Gastroesophageal sphincter (tissue), 4 donors: ENCODE results near the gene ENC1. TPM values are rescaled to one million over a fixed set of nuclear protein-coding genes. Genes with fewer than 3 reads are reported as not detected.

Experiments
- ATAC-seq: fragments of 150-250 bp; one replicate; pipeline ENCODE4 v1.9.1; 2016; ENCODE audit warnings: mild to moderate bottlenecking, moderate library complexity
- H3K27ac ChIP-seq, 4 donors: fragments of 200-600 bp; sonication (generic) in 3 of 4; 1 replicate in 3 of 4; 2 replicates in 1 of 4; pipeline ENCODE4 v1.5.1; 2016 to 2019
- H3K27me3 ChIP-seq: fragments of 200-600 bp; sonication (generic); one replicate; pipeline ENCODE4 v1.5.1; 2019
- H3K36me3 ChIP-seq, 2 donors: fragments of 200-600 bp; sonication (generic); one replicate each; pipeline ENCODE4 v1.5.1; 2019; ENCODE audit warnings: control low read depth in 1 of 2
- H3K4me1 ChIP-seq, 3 donors: fragments of 200-600 bp; sonication (generic); 1 replicate in 2 of 3; 2 replicates in 1 of 3; pipeline ENCODE4 v1.5.1; 2016 to 2019; ENCODE audit warnings: control low read depth in 2 of 3
- H3K4me3 ChIP-seq, 2 donors: fragments of 200-600 bp; sonication (generic); one replicate each; pipeline ENCODE4 v1.5.1; 2019; ENCODE audit warnings: mild to moderate bottlenecking in 1 of 2, moderate library complexity in 1 of 2
- H3K9me3 ChIP-seq, 3 donors: fragments of 200-600 bp; sonication (generic); one replicate each; pipeline ENCODE4 v1.5.1; 2017 to 2019; ENCODE audit warnings: control low read depth in 2 of 3
- EP300 ChIP-seq: sonication (generic); formaldehyde crosslinking; IDR thresholded peaks from one replicate; pipeline ENCODE4 v1.6.1; 2017; ENCODE audit warnings: antibody characterized with exemption, mild to moderate bottlenecking
- POLR2A ChIP-seq, 2 donors: fragments of 450-650 bp; IDR thresholded peaks; one replicate each; pipeline ENCODE4 v1.6.1; 2017; ENCODE audit warnings: antibody characterized with exemption in 2 of 2, mild to moderate bottlenecking in 2 of 2, moderate library complexity in 1 of 2
- POLR2AphosphoS5 ChIP-seq: sonication (generic); formaldehyde crosslinking; IDR thresholded peaks from one replicate; pipeline ENCODE4 v1.6.1; 2017; ENCODE audit warnings: antibody characterized with exemption
- WGBS, 2 donors: methylation state at CpG; one replicate each; pipeline ENCODE4 v1.1.5; 2018; ENCODE audit warnings: low coverage in 1 of 2; 5-methylcytosine and 5-hydroxymethylcytosine counted together
- total RNA-seq, 4 donors: library from RNA; depleted of rRNA; stranded (reverse); fragments of >200 nt; gene quantifications; one replicate each; pipeline ENCODE4 v1.1.0, GENCODE V29; 2016
- TF ChIP-seq, protein P1 (sequence below), 4 experiments: fragments of 200-600 bp in 2 of 4; fragments of 450-650 bp in 2 of 4; sonication (generic) in 1 of 4; IDR thresholded peaks; one replicate each; pipeline ENCODE4 v1.5.1; 2017 to 2019; ENCODE audit warnings: antibody characterized with exemption in 4 of 4, mild to moderate bottlenecking in 2 of 4, moderate library complexity in 2 of 4

Gene ENC1
- total RNA-seq, 4 donors from 2014 or later: 4.0 to 14.2 (median 7.7) TPM

DNA sequence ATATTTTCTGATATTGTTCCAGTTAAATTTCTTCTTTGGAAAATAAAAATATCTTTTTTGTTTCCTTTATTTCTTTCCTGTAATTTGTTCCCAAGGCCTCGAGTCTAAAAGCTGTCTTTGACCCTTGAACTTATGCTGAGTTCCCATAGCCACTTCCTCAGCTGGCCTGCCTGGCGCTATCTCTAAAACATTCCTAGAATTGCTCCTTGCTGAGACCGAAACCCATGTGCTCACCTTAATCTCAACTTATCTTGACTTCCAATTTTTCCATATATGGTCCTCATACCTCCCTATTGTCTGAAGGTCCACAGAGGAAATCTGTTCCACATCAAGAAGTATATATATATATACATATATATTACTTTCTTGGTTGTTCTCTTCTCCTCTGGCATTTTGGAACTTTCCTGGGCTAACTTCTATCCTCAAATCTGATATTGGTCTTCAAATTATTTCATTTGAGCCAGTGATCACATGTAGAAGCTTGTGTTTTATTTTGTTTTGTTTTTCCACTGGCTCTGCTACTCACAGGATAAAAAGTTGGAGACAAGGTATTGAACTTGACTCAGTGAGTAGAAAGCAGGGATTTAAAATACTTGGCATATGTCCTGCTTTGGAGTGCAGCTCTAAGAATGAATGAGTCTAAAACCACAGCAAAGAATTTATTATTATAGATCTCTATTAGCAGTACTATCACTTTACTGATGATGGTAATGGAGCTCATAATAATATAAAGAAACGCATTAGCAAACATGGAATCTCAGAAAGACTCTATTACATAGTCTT lies 45.2 kb downstream of the ENC1 start:
- Histone ChIP-seq H3K27ac (no peak overlapping the region), H3K36me3 (no peaks in the 10 kb centered on the region), H3K27me3 (no peaks in the 10 kb centered on the region), H3K9me3 (no peaks in the 10 kb centered on the region), H3K4me3 (no peak overlapping the region), H3K4me1 (no peaks in the 10 kb centered on the region)
- 63 to 86% methylated on average over 4 of the region's 4 CpGs for WGBS, 2 donors
- ATAC-seq: no peak
- TF ChIP-seq EP300 (no peak), POLR2A (IDR thresholded peaks at IDR 0.05) (no peak), POLR2AphosphoS5 (no peak)
- TF ChIP-seq, protein P1, sequence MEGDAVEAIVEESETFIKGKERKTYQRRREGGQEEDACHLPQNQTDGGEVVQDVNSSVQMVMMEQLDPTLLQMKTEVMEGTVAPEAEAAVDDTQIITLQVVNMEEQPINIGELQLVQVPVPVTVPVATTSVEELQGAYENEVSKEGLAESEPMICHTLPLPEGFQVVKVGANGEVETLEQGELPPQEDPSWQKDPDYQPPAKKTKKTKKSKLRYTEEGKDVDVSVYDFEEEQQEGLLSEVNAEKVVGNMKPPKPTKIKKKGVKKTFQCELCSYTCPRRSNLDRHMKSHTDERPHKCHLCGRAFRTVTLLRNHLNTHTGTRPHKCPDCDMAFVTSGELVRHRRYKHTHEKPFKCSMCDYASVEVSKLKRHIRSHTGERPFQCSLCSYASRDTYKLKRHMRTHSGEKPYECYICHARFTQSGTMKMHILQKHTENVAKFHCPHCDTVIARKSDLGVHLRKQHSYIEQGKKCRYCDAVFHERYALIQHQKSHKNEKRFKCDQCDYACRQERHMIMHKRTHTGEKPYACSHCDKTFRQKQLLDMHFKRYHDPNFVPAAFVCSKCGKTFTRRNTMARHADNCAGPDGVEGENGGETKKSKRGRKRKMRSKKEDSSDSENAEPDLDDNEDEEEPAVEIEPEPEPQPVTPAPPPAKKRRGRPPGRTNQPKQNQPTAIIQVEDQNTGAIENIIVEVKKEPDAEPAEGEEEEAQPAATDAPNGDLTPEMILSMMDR (IDR thresholded peaks at IDR 0.05): no peak

DNA sequence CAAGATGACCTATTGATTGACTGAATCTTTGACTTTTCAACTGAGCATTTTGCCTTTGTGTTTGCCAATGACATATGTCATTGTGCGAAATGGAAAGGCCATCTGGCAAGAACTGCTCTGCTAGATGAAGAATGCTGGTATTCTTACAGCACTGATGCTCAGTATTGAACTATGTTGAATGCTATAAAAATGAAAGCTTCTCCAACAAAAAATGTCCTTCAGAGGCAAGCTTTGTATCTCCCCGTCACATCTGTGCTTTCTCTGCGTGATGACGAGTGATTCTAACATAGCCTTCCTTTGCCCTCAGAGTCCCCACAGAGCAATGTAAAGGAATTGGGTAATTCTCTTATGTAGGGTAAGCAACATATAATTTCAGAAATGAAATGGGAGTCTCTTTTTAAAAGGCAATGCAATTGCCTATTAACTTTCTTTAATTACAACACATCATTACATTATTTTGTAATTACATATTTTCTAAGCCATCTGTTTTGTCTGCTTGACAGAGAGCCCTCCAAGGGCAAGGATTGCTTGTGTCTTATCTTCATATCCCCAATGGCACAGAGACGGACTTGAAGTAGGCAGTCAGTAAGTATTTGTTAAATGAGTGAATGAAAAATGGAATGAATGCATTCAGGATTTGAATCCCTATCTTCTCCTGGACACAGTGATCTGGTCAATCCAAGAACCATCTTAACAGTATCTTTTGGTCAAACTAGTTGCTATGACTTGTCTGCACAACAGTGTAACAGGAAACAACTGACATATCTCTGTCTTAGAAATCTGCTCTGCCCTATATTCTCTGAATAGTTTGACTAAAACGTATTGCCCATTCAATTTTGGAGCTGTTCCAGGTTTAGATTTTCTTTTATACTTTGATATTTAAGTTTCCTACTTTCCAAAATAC lies 46.1 kb downstream of the ENC1 start:
- Histone ChIP-seq H3K4me3 (no peak overlapping the region), H3K4me1 (no peaks in the 10 kb centered on the region), H3K27me3 (no peaks in the 10 kb centered on the region), H3K27ac (no peak overlapping the region), H3K9me3 (no peaks in the 10 kb centered on the region), H3K36me3 (no peaks in the 10 kb centered on the region)
- WGBS, 2 donors: 77 to 78% methylated on average over 5 to 6 of the region's 6 CpGs
- no peak for ATAC-seq
- no peak for TF ChIP-seq EP300
- TF ChIP-seq, protein P1 (IDR thresholded peaks at IDR 0.05): no peak

DNA sequence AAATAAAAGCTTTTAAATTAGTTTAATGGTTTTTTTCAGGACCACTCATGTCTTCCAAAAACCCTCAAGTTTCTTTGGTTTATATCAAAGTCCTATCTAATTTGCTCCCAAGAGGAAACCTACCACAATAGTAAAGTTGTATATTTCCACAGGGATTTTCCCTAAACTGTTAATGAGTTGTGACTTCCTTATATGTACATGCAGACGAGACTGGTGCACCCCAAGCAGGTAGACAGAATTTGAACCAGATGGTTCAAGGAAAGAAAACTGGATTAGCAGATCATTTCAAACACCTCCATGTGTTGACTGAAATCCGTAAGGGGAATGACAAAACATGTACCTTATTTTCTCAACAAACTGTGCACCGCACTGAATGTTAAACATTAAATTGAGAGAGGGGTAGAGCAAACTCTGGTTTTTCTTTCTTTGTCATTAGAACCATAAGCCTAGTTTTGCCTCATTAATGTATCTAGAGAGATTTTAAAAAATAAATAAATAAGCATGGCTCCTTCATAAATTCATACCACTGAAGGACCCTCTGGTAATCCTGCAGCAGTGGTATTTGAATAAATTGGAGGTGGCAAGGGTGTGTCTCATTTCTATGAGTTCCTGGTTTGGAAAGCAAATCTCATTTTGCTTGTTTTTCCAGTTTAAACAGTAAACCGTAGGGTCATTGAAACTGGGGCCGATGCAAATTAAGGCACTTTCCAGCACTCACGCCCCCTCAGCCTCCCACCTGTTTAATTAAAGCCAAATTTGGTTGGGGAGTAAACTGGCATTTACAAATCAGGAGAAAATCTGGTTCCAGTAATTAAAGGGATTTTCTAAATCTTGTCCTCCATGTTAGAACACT lies 51.1 kb downstream of the ENC1 start:
- ATAC-seq: no peak
- H3K4me3 ChIP-seq: no peak overlapping the region
- H3K36me3 ChIP-seq: no peaks in the 10 kb centered on the region
- H3K27ac ChIP-seq: no peak overlapping the region
- TF ChIP-seq POLR2AphosphoS5 (no peak), POLR2A (IDR thresholded peaks at IDR 0.05) (no peak), EP300 (no peak)
- TF ChIP-seq, protein P1 (IDR thresholded peaks at IDR 0.05): no peak
- no peaks in the 10 kb centered on the region for H3K4me1 ChIP-seq
- no peaks in the 10 kb centered on the region for H3K9me3 ChIP-seq
- 89 to 91% methylated on average over 5 to 6 of the region's 6 CpGs for WGBS, 2 donors
- H3K27me3 ChIP-seq: no peaks in the 10 kb centered on the region

DNA sequence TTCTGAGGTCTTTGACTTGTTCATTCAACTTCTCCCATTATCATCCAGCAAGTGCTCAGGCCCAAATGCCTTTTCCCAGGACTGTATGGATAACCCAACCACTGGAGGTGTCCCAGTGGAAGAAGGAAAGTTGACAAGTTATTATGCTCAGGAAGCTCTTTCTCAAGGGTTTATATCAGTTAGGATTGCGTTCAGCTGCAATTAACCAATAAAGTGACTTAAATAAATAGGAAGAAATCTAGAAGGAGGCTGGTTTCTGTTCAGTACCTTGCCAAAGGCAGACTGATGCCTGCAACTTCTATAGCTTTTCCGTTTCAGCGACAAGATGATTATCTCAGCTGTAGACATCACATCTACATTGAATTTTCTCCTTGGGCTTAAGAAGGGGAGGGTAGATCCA lies 52.1 kb downstream of the ENC1 start:
- H3K27ac ChIP-seq: no peak overlapping the region
- no peak overlapping the region for H3K4me3 ChIP-seq
- no peak for TF ChIP-seq POLR2A (IDR thresholded peaks at IDR 0.05)
- TF ChIP-seq, protein P1 (IDR thresholded peaks at IDR 0.05): no peak
- TF ChIP-seq POLR2AphosphoS5: no peak
- no peak for TF ChIP-seq EP300
- H3K36me3 ChIP-seq: no peaks in the 10 kb centered on the region
- no peak for ATAC-seq
- no peaks in the 10 kb centered on the region for H3K27me3 ChIP-seq
- H3K4me1 ChIP-seq: no peaks in the 10 kb centered on the region
- H3K9me3 ChIP-seq: no peaks in the 10 kb centered on the region
- WGBS, 2 donors: 97 to 100% methylated on average over 2 to 3 of the region's 3 CpGs
